Measurements from ENCODE around the gene SHROOM3.
"Not testable (repeated sequence)": the region's sequence is repeated elsewhere in the genome, so short reads cannot be mapped to it uniquely, and the experiment has no call there.

Gene SHROOM3

DNA sequence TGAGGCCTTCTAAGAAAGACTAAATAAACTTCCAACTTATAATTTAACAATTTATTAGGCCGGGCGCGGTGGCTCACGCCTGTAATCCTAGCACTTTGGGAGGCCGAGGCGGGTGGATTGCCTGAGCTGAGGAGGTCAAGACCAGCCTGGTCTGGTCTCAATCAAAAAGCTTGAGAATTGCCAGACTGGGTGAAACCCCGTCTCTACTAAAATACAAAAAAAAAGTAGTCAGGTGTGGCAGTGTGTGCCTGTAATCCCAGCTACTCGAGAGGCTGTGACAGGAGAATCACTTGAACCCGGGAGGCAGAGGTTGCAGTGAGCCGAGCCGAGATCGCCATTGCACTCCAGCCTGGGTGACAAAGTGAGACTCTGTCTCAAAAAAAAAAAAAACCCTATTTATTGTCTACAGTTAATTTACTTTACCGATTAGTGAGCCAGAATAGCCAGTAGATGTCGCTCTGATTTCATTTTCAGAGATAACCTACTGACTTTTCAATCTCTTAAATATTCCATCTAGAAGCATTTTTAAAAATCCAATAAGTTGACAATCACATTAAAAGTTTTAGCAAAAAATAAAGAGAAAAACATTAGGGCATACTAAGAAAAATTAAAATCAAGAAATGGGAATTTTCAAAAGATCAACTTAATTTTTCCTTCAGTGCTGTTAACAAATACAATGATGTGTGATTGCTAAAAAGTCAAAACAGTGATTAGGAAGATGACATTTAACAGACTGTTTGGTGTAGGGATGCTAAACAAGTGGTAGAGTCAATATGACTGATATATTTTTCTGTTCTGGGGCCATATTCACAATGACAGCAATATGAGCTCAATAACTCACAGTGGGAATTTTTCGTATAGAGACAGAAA, 4.3 kb upstream of the SHROOM3 start:
- Mint-ChIP-seq H3K27me3 (peaks cover 20% of the 10 kb centered on the region), H3K4me3 (no peak overlapping the region), H3K36me3 (ENCODE audit: low read depth) (no peaks in the 10 kb centered on the region), H3K4me1 (ENCODE audit: low read depth) (no peaks in the 10 kb centered on the region), H3K9me3 (no peaks in the 10 kb centered on the region), H3K27ac (no peak overlapping the region)
- DNase-seq = no peak

DNA sequence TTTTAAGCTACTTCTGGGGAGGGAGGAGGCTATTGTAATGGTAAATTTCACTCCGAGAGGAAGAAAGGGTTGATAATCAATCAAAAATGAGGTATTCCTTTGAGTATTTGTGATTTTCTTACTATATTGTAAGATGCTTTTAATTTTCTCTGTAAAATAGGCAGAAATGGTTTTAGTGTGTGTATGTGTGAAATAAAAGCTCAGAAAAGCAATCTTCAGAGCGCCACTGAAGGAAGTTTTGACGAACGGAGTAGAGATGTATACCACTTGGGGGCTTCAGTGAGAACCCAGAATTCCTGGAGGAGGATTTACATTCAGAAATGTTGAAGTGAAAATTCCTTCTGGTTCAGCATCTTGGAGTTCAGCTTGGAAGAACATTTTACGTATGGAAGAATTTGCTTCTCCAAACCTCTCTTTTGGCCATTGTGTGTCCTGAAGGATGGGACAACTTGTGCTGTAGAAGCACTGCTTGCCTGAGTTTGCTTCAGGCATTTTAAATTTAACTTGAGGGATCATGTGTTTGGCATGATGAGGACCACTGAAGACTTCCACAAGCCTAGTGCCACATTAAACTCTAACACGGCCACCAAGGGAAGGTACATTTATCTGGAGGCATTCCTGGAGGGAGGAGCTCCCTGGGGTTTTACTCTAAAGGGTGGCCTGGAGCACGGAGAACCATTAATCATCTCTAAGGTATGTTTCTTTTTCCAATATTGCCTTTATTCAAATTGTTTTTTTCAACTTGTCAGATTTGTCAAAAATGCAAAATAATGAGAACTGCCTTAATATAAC, 695 bp downstream of the SHROOM3 start:
- Mint-ChIP-seq H3K4me3 (no peak overlapping the region), H3K36me3 (ENCODE audit: low read depth) (no peaks in the 10 kb centered on the region), H3K27ac (no peak overlapping the region), H3K4me1 (ENCODE audit: low read depth) (no peaks in the 10 kb centered on the region), H3K27me3 (peaks cover 53% of the 10 kb centered on the region), H3K9me3 (no peaks in the 10 kb centered on the region)
- no peak for DNase-seq

DNA sequence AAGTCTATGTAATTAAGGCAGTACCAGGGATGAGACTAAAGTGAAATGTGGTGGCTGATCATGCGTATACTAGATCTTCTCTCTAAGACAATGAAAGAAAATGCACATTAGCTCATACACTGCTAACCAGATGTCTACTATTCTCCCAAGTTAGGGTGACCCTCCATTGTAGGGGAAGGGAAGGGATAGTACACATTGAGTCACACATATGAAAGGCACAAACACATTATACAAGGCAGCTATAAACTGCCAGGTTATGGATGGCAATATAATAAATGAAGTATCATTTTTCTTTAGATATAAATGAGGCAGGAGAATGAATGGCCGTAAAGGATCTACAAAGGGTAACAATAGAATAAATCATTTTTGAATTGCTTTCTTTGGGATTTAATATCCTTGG, 4.5 kb downstream of the SHROOM3 start:
- Mint-ChIP-seq H3K4me1 (ENCODE audit: low read depth) (no peaks in the 10 kb centered on the region), H3K27ac (no peak overlapping the region), H3K4me3 (no peak overlapping the region), H3K27me3 (peaks cover 53% of the 10 kb centered on the region), H3K36me3 (ENCODE audit: low read depth) (no peaks in the 10 kb centered on the region), H3K9me3 (no peaks in the 10 kb centered on the region)
- DNase-seq = no peak

DNA sequence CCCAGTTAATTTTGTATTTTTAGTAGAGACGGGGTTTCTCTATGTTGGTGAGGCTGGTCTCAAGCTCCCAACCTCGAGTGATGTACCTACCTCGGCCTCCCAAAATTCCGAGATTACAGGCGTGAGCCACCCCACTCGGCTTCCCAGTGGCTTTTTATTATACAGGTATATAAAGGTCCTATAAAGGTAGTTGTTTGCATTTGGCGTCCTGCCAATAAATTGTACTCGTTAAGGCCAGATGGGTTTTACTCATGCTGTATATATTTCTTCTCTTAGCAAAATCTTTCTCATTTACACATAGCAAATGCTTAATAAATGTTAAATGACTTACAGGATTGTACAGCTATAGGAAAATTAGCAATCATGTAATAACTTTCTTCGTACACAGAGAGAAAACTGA, 6.9 kb downstream of the SHROOM3 start:
- no peaks in the 10 kb centered on the region for H3K9me3 Mint-ChIP-seq
- no peaks in the 10 kb centered on the region for H3K4me1 Mint-ChIP-seq (ENCODE audit: low read depth)
- H3K4me3 Mint-ChIP-seq = no peak overlapping the region
- H3K27ac Mint-ChIP-seq = no peak overlapping the region
- peaks cover 30% of the 10 kb centered on the region for H3K27me3 Mint-ChIP-seq
- H3K36me3 Mint-ChIP-seq (ENCODE audit: low read depth) = no peaks in the 10 kb centered on the region
- DNase-seq = no peak

DNA sequence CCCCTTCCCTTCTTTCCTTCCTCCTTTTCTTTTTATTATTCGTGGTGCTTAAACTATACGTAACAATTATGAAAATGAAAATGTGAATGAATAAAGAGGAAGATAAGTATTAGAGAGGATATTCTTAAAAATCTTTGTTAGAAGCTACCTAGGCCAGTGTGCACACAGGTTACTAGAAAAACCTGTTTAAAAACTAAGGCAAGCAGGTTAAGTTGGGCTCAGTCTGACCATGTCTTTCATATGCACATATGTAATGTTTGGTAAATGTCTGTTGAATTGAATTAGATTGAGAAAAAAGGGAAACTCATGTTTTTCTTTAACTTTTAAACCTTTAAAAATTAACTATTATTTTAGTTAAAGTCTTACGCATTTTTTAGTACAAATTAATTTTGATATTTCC, 7.8 kb downstream of the SHROOM3 start:
- Mint-ChIP-seq H3K9me3 (no peaks in the 10 kb centered on the region), H3K27ac (no peak overlapping the region), H3K36me3 (ENCODE audit: low read depth) (no peaks in the 10 kb centered on the region), H3K4me3 (no peak overlapping the region), H3K4me1 (ENCODE audit: low read depth) (no peaks in the 10 kb centered on the region), H3K27me3 (peaks cover 21% of the 10 kb centered on the region)
- DNase-seq = no peak

DNA sequence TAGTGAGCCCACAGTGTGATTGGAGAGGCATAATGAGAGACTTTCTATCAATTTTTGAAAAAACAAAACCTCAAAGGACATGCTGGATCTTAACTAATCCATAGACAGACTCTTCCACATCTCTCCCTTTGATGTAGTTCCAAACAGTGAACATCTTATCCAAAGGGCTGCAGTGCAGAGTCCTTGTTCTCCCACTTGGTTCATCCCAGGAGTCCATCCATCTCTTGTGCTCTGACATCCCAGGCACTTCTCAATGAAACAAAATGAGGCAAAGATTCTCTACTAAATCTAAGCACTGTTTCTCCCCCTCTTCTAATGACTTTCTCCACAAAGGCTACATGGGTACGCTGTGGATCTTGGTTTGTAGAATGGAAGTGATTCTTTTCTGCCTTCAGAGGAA, 8.3 kb downstream of the SHROOM3 start:
- DNase-seq = no peak
- Mint-ChIP-seq H3K36me3 (ENCODE audit: low read depth) (no peaks in the 10 kb centered on the region), H3K27ac (no peak overlapping the region), H3K9me3 (no peaks in the 10 kb centered on the region), H3K27me3 (peaks cover 18% of the 10 kb centered on the region), H3K4me3 (no peak overlapping the region), H3K4me1 (ENCODE audit: low read depth) (no peaks in the 10 kb centered on the region)

DNA sequence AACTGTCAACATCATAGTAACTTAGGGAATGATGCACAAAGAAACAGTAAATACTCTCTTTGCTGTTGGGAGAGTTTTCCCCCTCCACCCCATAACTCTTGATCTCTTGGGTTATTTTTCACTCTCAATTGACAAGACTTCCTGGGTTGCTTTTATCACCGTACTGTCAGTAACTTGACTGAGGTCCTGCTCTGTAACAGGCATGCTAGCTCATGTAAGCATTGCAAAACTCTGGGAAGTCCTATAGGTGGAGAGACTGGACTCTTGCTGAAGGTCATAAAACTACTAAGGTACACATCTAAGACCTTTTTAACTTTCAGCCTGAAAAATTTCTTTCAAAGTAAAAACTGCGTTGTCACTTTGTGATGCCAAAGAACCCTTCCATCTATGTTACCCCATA, 10.9 kb downstream of the SHROOM3 start:
- Mint-ChIP-seq H3K4me1 (ENCODE audit: low read depth) (peaks cover 2% of the 10 kb centered on the region), H3K36me3 (ENCODE audit: low read depth) (no peaks in the 10 kb centered on the region), H3K27ac (no peak overlapping the region), H3K27me3 (peaks cover 6% of the 10 kb centered on the region), H3K4me3 (no peak overlapping the region), H3K9me3 (no peaks in the 10 kb centered on the region)
- no peak for DNase-seq

DNA sequence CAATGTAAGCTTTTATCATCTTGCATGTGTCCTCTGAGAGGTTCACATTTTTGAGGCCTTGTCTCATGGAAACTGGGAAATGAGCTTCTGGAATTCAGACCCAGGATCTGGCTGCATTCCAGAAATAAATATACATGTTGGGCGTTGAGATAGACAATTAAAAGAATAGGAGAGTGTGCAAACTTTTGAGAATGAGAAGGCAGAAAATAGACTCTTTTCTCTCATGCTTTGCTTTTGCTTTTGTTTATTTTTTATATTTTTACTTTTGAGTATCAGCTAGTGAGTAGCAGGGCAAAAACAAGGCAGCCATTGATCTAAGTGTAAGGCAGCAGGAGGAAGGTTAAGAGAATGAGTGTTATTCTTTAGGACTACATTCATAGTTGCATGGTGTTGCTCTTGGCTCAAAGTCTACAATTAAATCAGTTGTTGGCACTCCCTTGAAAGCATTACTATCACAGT, 12.4 kb downstream of the SHROOM3 start:
- H3K27ac Mint-ChIP-seq = no peak overlapping the region
- H3K4me1 Mint-ChIP-seq (ENCODE audit: low read depth) = peaks cover 2% of the 10 kb centered on the region
- H3K4me3 Mint-ChIP-seq = no peak overlapping the region
- no peaks in the 10 kb centered on the region for H3K36me3 Mint-ChIP-seq (ENCODE audit: low read depth)
- no peaks in the 10 kb centered on the region for H3K9me3 Mint-ChIP-seq
- DNase-seq = no peak
- peaks cover 6% of the 10 kb centered on the region for H3K27me3 Mint-ChIP-seq

DNA sequence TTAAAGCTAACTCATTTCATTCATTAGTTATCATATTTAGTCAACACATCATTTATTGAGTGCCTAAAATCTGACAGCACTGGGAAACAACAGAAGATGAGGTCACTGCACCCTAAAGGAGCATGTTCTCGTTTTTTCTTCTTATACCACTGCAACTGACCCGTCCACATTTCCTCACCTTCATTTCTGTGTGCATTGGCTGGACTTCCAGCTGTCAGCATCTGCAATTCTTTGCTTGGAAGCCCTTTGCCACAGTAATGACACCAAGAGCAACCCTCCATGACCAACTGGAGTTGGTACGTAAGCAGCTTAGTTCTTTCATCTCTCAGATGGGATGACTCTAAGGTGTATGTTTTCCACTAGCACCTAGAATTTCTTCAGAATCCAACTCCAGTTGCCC, 13.2 kb downstream of the SHROOM3 start:
- H3K4me1 Mint-ChIP-seq (ENCODE audit: low read depth) = peaks cover 2% of the 10 kb centered on the region

DNA sequence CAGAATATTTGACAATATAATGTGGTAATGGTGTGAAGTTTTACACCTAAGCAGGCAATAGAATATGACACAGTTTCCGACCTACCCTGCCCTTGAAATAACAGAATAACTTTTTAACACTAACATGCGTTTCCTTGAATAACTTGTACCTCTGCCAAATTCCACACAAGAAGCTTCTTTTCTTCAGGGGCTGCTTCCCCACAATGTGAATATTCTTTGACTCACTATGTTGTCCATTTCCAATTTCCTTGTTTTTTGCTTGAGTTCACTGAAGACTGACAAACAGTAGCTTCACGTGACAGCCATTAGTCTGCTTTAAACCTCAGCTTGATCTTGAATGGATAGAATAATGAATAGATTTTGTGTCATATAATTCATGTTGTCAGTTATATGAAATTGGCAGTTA, 14.3 kb downstream of the SHROOM3 start:
- H3K27ac Mint-ChIP-seq = no peak overlapping the region
- no peaks in the 10 kb centered on the region for H3K36me3 Mint-ChIP-seq (ENCODE audit: low read depth)
- no peak for DNase-seq
- H3K9me3 Mint-ChIP-seq = no peaks in the 10 kb centered on the region
- peaks cover 2% of the 10 kb centered on the region for H3K4me1 Mint-ChIP-seq (ENCODE audit: low read depth)
- peaks cover 20% of the 10 kb centered on the region for H3K27me3 Mint-ChIP-seq
- no peak overlapping the region for H3K4me3 Mint-ChIP-seq

More for the DNA sequence above, 13.2 kb downstream of the SHROOM3 start:
- Mint-ChIP-seq H3K4me3 (no peak overlapping the region), H3K9me3 (no peaks in the 10 kb centered on the region), H3K27me3 (peaks cover 11% of the 10 kb centered on the region), H3K36me3 (ENCODE audit: low read depth) (no peaks in the 10 kb centered on the region), H3K27ac (no peak overlapping the region)
- DNase-seq = no peak

DNA sequence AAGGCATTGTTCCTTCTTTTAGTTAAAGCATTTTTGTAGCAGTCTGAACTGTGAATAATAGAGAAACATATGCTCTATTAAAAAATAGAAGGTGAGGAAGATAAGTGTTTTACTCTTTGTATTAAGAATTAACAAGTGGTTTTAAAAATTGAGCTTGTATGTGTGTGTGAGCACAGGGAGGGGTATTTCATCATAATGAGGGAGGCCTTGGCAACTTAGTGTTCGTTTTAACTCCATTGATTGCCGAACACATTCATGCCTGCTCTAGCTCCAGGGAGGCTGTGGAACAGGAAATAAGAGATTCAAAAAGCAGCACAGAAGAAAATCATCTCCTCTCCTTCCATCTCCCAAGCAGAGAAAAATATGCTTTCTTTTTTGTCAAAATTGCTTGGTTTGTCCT, 14.8 kb downstream of the SHROOM3 start:
- no peaks in the 10 kb centered on the region for H3K36me3 Mint-ChIP-seq (ENCODE audit: low read depth)
- no peak overlapping the region for H3K27ac Mint-ChIP-seq
- no peak overlapping the region for H3K4me3 Mint-ChIP-seq
- no peak for DNase-seq
- H3K4me1 Mint-ChIP-seq (ENCODE audit: low read depth) = peaks cover 2% of the 10 kb centered on the region
- peaks cover 23% of the 10 kb centered on the region for H3K27me3 Mint-ChIP-seq
- no peaks in the 10 kb centered on the region for H3K9me3 Mint-ChIP-seq

DNA sequence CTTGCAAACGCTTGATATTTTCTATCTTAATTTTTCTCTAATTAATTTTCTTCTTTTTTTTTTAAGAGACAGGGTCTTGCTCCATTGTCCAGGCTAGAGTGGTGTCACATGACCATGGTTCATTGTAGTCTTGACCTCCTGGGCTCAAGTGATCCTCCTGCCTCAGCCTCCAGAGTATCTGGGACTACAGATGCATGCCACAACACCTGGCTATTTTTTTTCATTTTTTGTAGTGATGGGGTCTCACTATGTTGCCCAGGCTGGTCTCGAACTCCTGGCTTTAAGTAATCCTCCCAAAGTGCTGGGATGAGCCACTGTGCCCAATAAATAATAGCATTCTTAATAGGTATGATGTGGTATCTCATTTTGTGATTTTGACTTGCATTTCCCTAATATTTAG, 18.2 kb downstream of the SHROOM3 start:
- no peaks in the 10 kb centered on the region for H3K36me3 Mint-ChIP-seq (ENCODE audit: low read depth)
- peaks cover 2% of the 10 kb centered on the region for H3K4me1 Mint-ChIP-seq (ENCODE audit: low read depth)
- peaks cover 34% of the 10 kb centered on the region for H3K27me3 Mint-ChIP-seq
- no peaks in the 10 kb centered on the region for H3K9me3 Mint-ChIP-seq
- no peak for DNase-seq
- no peak overlapping the region for H3K27ac Mint-ChIP-seq
- H3K4me3 Mint-ChIP-seq = no peak overlapping the region

DNA sequence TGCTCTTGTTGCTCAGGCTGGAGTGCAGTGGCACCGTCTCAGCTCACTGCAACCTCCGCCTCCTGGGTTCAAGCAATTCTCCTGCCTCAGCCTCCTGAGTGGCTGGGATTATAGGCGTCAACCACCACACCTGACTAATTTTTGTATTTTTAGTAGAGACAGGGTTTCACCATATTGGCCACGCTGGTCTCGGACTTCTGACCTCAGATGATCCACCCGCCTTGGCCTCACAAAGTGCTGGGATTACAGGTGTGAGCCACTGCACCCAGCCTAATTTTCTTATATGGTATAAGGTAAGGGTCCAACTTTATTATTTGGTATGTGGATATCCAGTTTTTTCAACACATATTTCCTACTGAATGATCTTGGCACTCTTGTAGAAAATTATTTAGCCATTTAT, 19.0 kb downstream of the SHROOM3 start:
- H3K9me3 Mint-ChIP-seq; H3K4me3 Mint-ChIP-seq; DNase-seq; H3K36me3 Mint-ChIP-seq (ENCODE audit: low read depth); H3K27ac Mint-ChIP-seq; H3K4me1 Mint-ChIP-seq (ENCODE audit: low read depth): not testable (repeated sequence)
- H3K27me3 Mint-ChIP-seq = peaks cover 34% of the 10 kb centered on the region

DNA sequence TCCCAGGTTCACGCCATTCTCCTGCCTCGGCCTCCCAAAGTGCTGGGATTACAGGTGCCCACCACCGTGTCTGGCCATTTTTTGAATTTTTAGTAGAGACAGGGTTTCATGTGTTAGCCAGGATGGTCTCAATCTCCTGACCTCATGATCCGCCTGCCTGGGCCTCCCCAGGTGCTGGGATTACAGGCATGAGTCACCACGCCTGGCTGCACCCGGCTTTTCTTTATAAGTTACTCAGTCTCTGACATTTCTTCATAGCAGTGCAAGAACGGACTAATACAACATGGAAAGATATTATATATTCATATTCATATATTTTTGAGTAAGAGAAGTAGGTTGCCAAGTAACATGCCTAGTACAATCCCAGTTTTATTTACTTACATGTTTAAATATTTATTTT, 22.9 kb downstream of the SHROOM3 start:
- no peak overlapping the region for H3K4me3 Mint-ChIP-seq
- H3K9me3 Mint-ChIP-seq = peaks cover 3% of the 10 kb centered on the region
- H3K36me3 Mint-ChIP-seq (ENCODE audit: low read depth) = no peaks in the 10 kb centered on the region
- H3K27ac Mint-ChIP-seq = no peak overlapping the region
- H3K4me1 Mint-ChIP-seq (ENCODE audit: low read depth) = no peaks in the 10 kb centered on the region
- DNase-seq = no peak
- H3K27me3 Mint-ChIP-seq = peaks cover 24% of the 10 kb centered on the region

DNA sequence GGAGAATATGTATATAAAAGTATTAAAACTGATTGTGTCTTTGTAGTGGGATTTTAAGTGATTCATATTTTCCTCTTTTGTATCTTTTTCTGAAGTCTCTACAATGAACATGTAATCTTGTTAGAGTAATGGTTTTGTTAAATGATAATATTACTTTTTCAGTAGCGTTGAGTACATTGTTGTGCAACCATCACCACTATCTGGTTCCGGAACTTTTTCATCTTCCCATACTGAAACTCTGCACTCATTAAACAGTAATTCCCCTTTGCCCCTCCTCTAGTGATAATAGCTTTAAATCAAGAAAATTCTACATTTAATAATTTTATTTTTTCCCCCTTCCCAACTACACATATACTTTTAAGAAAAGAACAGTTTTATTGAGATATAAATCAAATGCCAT, 23.3 kb downstream of the SHROOM3 start:
- no peaks in the 10 kb centered on the region for H3K4me1 Mint-ChIP-seq (ENCODE audit: low read depth)
- peaks cover 7% of the 10 kb centered on the region for H3K9me3 Mint-ChIP-seq

More for the DNA sequence above, 23.3 kb downstream of the SHROOM3 start:
- no peak overlapping the region for H3K4me3 Mint-ChIP-seq
- no peak overlapping the region for H3K27ac Mint-ChIP-seq
- no peaks in the 10 kb centered on the region for H3K36me3 Mint-ChIP-seq (ENCODE audit: low read depth)
- no peak for DNase-seq
- H3K27me3 Mint-ChIP-seq = peaks cover 22% of the 10 kb centered on the region

Data from activated T-cell treated with anti-CD3 and anti-CD28 coated beads, Interleukin-2, amount 50 U/mL, for 24 hours (primary cell).